HG02610 (cell line): ENCODE results near the gene BANF2.

Experiments
- ATAC-seq: cut with Tn5 transposase; IDR thresholded peaks from one replicate; pipeline ENCODE4 v1.9.1; 2021; ENCODE audit warnings: mild to moderate bottlenecking, moderate library complexity; ENCODE audit not compliant: unreplicated experiment

The BANF2 gene

GRCh38 chr20:17708675-17709360 is 9.1 kb downstream of the BANF2 start:
- ATAC-seq, result no peak

- no peak for ATAC-seq
Measured at GRCh38 chr20:17709361-17710293, 9.9 kb downstream of the BANF2 start.

GRCh38 chr20:17710379-17711266 is 10.9 kb downstream of the BANF2 start:
- ATAC-seq, result no peak

- no peak for ATAC-seq
Measured at GRCh38 chr20:17711267-17711627, 11.5 kb downstream of the BANF2 start.

- ATAC-seq, result no peak
Measured at GRCh38 chr20:17712201-17712600, 12.4 kb downstream of the BANF2 start.

- ATAC-seq, result no peak
Measured at GRCh38 chr20:17712708-17713107, 12.9 kb downstream of the BANF2 start.

GRCh38 chr20:17714597-17714996 is 14.8 kb downstream of the BANF2 start:
- no peak for ATAC-seq

GRCh38 chr20:17715075-17715474 is 15.3 kb downstream of the BANF2 start:
- ATAC-seq, result no peak

GRCh38 chr20:17716331-17716730 is 16.6 kb downstream of the BANF2 start:
- ATAC-seq, result no peak

- ATAC-seq, result no peak
Measured at GRCh38 chr20:17720755-17721154, 21.0 kb downstream of the BANF2 start.

GRCh38 chr20:17721802-17722486 is 22.2 kb downstream of the BANF2 start:
- ATAC-seq, result no peak

GRCh38 chr20:17722493-17723300 is 22.9 kb downstream of the BANF2 start:
- ATAC-seq, result no peak

- ATAC-seq, result no peak
Measured at GRCh38 chr20:17723301-17723691, 23.5 kb downstream of the BANF2 start.

- no peak for ATAC-seq
Measured at GRCh38 chr20:17725094-17725835, 25.5 kb downstream of the BANF2 start.

- no peak for ATAC-seq
Measured at GRCh38 chr20:17726902-17727301, 27.1 kb downstream of the BANF2 start.

GRCh38 chr20:17727351-17727750 is 27.6 kb downstream of the BANF2 start:
- no peak for ATAC-seq

GRCh38 chr20:17728074-17728473 is 28.3 kb downstream of the BANF2 start:
- no peak for ATAC-seq

- ATAC-seq, result no peak
Measured at GRCh38 chr20:17730071-17730470, 30.3 kb downstream of the BANF2 start.

GRCh38 chr20:17731233-17731632 is 31.5 kb downstream of the BANF2 start:
- ATAC-seq, result no peak
